Uterine smooth muscle cell (primary cell): ENCODE measurements around the gene SAA1. TPM values are rescaled to one million over a fixed set of nuclear protein-coding genes. Genes with fewer than 3 reads are reported as not detected.

ENCODE experiments used
- total RNA-seq: library from RNA; depleted of rRNA; stranded (reverse); fragments of >200 nt; gene quantifications from 2 replicates; pipeline ENCODE4 v1.2.3, GENCODE V29; 2014

SAA1 gene
- 0.33 TPM in 1 of 2 replicates, not detected in the other for total RNA-seq

DNA sequence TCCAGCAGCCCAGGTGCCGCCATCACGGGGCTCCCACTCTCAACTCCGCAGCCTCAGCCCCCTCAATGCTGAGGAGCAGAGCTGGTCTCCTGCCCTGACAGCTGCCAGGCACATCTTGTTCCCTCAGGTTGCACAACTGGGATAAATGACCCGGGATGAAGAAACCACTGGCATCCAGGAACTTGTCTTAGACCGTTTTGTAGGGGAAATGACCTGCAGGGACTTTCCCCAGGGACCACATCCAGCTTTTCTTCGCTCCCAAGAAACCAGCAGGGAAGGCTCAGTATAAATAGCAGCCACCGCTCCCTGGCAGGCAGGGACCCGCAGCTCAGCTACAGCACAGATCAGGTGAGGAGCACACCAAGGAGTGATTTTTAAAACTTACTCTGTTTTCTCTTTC lies at the start of gene SAA1:
TSS of gene SAA1 (plus strand) at position 316 of the 400 bp plus-strand sequence. CDS start 624 bp downstream, outside the sequence.

DNA sequence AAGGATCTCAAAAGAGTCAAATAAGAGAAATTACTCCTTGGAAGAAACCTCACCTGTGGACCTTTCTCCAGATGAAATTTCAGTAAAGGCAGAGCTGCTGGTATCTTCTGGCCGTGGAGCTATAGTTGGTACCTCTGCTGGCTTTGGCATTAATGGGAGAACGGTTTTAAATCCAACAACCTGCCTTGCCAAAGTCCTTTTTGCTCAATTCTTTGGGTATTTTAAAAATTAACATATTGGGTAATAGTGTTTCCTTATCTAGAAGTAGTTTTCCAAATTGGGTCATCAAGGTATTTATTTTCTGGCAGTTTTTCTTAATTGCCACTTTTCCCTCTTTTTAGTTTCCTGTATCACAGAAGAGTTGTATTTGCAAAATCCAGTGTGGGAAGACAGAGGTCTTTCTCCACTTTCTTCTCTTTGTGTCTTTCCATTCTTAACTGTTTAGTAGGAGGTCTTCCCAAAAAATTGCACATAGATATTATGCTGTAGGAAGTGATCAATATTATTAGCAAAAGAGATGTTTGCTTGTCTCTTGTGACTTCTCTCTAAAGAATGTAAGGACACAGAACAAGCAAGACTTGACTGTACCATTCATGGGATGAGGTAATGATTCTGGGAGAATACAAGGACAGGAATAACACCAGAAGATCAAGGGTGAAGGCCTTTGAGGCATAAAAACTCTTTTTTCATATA lies 29.3 kb upstream of the SAA1 start, which contains the start of gene SAA4:
TSS of gene SAA4 (minus strand) at position 139 of the 693 bp plus-strand sequence. CDS start 876 bp downstream, outside the sequence.

DNA sequence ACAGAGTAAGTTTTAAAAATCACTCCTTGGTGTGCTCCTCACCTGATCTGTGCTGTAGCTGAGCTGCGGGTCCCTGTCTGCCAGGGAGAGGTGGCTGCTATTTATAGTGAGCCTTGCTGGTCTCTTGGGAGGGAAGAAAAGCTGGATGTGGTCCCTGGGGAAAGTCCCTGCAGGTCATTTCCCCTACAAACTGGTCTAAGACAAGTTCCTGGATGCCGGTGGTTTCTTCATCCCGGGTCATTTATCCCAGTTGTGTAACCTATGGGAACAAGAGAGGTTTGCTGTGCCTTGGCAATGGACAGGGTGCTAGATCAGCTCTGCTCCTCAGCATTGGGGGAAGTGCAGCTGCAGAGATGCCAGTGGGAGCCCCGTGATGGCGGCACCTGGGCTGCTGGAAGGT lies 17.5 kb upstream of the SAA1 start, which contains the start of gene SAA2:
TSS of gene SAA2 (minus strand) at position 108 of the 400 bp plus-strand sequence. CDS start 657 bp downstream, outside the sequence.

Other genes starting within 250 kb of the SAA1 start
- 0.11 and 0.12 TPM in 2 replicates for gene TPH1, start 220.0 kb upstream of the SAA1 start, total RNA-seq
- 19.4 and 32.3 TPM in 2 replicates for gene SAAL1, start 160.2 kb upstream of the SAA1 start, total RNA-seq
- gene MRGPRX3, start 133.7 kb upstream of the SAA1 start, total RNA-seq = 0.12 TPM in 1 of 2 replicates, not detected in the other
- gene MRGPRX4, start 93.4 kb upstream of the SAA1 start, total RNA-seq = not detected in 2 replicates
- not detected in 2 replicates for gene SAA4, start 29.5 kb upstream of the SAA1 start, total RNA-seq
- gene SAA2, start 17.6 kb upstream of the SAA1 start, total RNA-seq = not detected in 2 replicates
- 33.2 and 38.9 TPM in 2 replicates for gene HPS5, start 55.9 kb downstream of the SAA1 start, total RNA-seq
- gene GTF2H1, start 56.3 kb downstream of the SAA1 start, total RNA-seq = 67.6 and 81.6 TPM in 2 replicates
- 521 and 846 TPM in 2 replicates for gene LDHA, start 128.3 kb downstream of the SAA1 start, total RNA-seq
- 1.9 TPM in 1 of 2 replicates, not detected in the other for gene LDHC, start 146.1 kb downstream of the SAA1 start, total RNA-seq
- gene LDHAL6A, start 189.6 kb downstream of the SAA1 start, total RNA-seq = not detected in 2 replicates